HCT116 (cell line): ENCODE measurements around the gene STX1A. TPM values are rescaled to one million over a fixed set of nuclear protein-coding genes. Genes with fewer than 3 reads are reported as not detected.

Experiments
- ATAC-seq: fragments of 200-7000 bp; cut with Tn5 transposase; 2 replicates; pipeline ENCODE4 v1.9.1; 2020; ENCODE audit warnings: mild to moderate bottlenecking, moderate library complexity
- BruUV-seq: library from RNA; stranded (reverse); fragments of 400-500 nt; replicated peaks from 2 replicates; lab custom pipeline; 2021; lab: Mats Ljungman, UMichigan
- CTCF ChIA-PET: fragments of 300-600 bp; sonication (Branson Sonifier 250); formaldehyde crosslinking; loops from one replicate; lab custom pipeline; 2021; ENCODE audit warnings: antibody characterized with exemption; lab: Charles Lee
- POLR2A ChIA-PET: fragments of 300-600, 350-600 bp; sonication (Branson Sonifier 250); formaldehyde crosslinking; loops from one replicate; lab custom pipeline; 2021; ENCODE audit warnings: antibody characterized with exemption; lab: Charles Lee
- RAD21 ChIA-PET, 2 experiments: fragments of 300-600 bp; sonication (Branson Sonifier 250); formaldehyde crosslinking; loops; one replicate each; lab custom pipeline; 2023; ENCODE audit warnings: low total read pairs in 2 of 2; ENCODE audit not compliant: uncharacterized antibody in 2 of 2, unreplicated experiment in 2 of 2, low non-redundant PET in 1 of 2; lab: Charles Lee
- DNase-seq: peaks from one replicate; pipeline ENCODE4 v3.0.0-alpha.2; 2010; ENCODE audit warnings: low read depth, low spot score
- H2AFZ ChIP-seq: fragments of 200-600 bp; shearing (Covaris generic), sonication (generic); 2 replicates; pipeline ENCODE4 v1.6.1; 2017; ENCODE audit warnings: low read depth, mixed run types, mixed read lengths, antibody characterized with exemption, low read length; ENCODE audit not compliant: poor library complexity, severe bottlenecking
- H3K27ac ChIP-seq: 2 replicates; pipeline ENCODE4 v1.5.1; 2012; ENCODE audit warnings: low read depth, low read length
- H3K27me3 ChIP-seq: fragments of 200-600 bp; sonication (generic); 2 replicates; pipeline ENCODE4 v1.6.1; 2016; ENCODE audit warnings: mixed run types, low read length, mixed read lengths; ENCODE audit not compliant: insufficient read depth
- H3K36me3 ChIP-seq, 2 experiments: fragments of 200-500 bp in 1 of 2; fragments of 200-600 bp in 1 of 2; sonication (Bioruptor generic) in 1 of 2; sonication (generic) in 1 of 2; 2 replicates each; pipeline versions ENCODE4 v1.5.1 to v1.6.1; 2014 to 2016; ENCODE audit warnings: low read length in 2 of 2, inconsistent platforms in 1 of 2, mixed read lengths in 1 of 2, mixed run types in 1 of 2; ENCODE audit not compliant: insufficient read depth in 2 of 2, control insufficient read depth in 1 of 2
- H3K4me1 ChIP-seq, 2 experiments: fragments of 200-600 bp in 1 of 2; sonication (generic) in 1 of 2; 2 replicates each; pipeline versions ENCODE4 v1.5.1 to v1.6.1; 2012 to 2017; ENCODE audit warnings: low read length in 2 of 2, inconsistent platforms in 1 of 2, mild to moderate bottlenecking in 1 of 2, mixed read lengths in 1 of 2, mixed run types in 1 of 2, moderate library complexity in 1 of 2; ENCODE audit not compliant: insufficient read depth in 2 of 2, control insufficient read depth in 1 of 2
- H3K4me2 ChIP-seq: fragments of 200-600 bp; sonication (generic); 2 replicates; pipeline ENCODE4 v1.6.1; 2017; ENCODE audit warnings: mixed run types, low read length, mixed read lengths
- H3K4me3 ChIP-seq, 2 experiments: fragments of 200-600 bp in 1 of 2; sonication (generic) in 1 of 2; replicated peaks in 1 of 2; 2 replicates each; pipeline ENCODE4 v1.5.1; 2011 to 2016; ENCODE audit warnings: low read length in 2 of 2, control low read depth in 1 of 2, low read depth in 1 of 2, mild to moderate bottlenecking in 1 of 2, mixed read lengths in 1 of 2, mixed run types in 1 of 2
- H3K79me2 ChIP-seq: fragments of 200-600 bp; sonication (generic); 2 replicates; pipeline ENCODE4 v1.6.1; 2017; ENCODE audit warnings: mild to moderate bottlenecking, mixed run types, low read length, moderate library complexity, mixed read lengths; ENCODE audit not compliant: insufficient read depth
- H3K9ac ChIP-seq: fragments of 200-600 bp; sonication (generic); 2 replicates; pipeline ENCODE4 v1.6.1; 2016; ENCODE audit warnings: low read length, mixed read lengths
- H3K9me2 ChIP-seq: fragments of 200-600 bp; sonication (generic), shearing (Covaris generic); 2 replicates; pipeline ENCODE4 v1.6.1; 2017; ENCODE audit warnings: mixed run types, mild to moderate bottlenecking, moderate library complexity; ENCODE audit not compliant: insufficient read depth
- H3K9me3 ChIP-seq, 2 experiments: fragments of 200-500 bp in 1 of 2; fragments of 200-600 bp in 1 of 2; sonication (Bioruptor generic) in 1 of 2; sonication (generic) in 1 of 2; 2 replicates each; pipeline ENCODE4 v1.6.1; 2014 to 2017; ENCODE audit warnings: low read length in 2 of 2, mixed read lengths in 2 of 2, inconsistent platforms in 1 of 2, low read depth in 1 of 2, mild to moderate bottlenecking in 1 of 2, mixed run types in 1 of 2, moderate library complexity in 1 of 2; ENCODE audit not compliant: control insufficient read depth in 1 of 2, insufficient read depth in 1 of 2
- H4K20me1 ChIP-seq: fragments of 200-600 bp; sonication (generic), shearing (Covaris generic); 2 replicates; pipeline ENCODE4 v1.6.1; 2017; ENCODE audit warnings: mixed run types, mild to moderate bottlenecking, moderate library complexity; ENCODE audit not compliant: insufficient read depth
- CBX3 ChIP-seq: IDR thresholded peaks from 2 replicates; pipeline ENCODE4 v1.6.1; 2012; ENCODE audit warnings: low read depth
- CEBPB ChIP-seq: IDR thresholded peaks from 2 replicates; pipeline ENCODE4 v1.6.1; 2012; ENCODE audit warnings: low read depth
- EGR1 ChIP-seq: IDR thresholded peaks from 2 replicates; pipeline ENCODE4 v1.6.1; 2012; ENCODE audit warnings: low read depth
- EZH2 ChIP-seq: fragments of 200-600 bp; sonication (generic); IDR thresholded peaks from 2 replicates; pipeline ENCODE4 v1.6.1; 2017; ENCODE audit warnings: antibody characterized with exemption, mixed run types
- EZH2phosphoT487 ChIP-seq: fragments of 200-600 bp; IDR thresholded peaks from 2 replicates; pipeline ENCODE4 v1.6.1; 2018; ENCODE audit warnings: antibody characterized with exemption, borderline replicate concordance
- POLR2A ChIP-seq: IDR thresholded peaks from 2 replicates; pipeline ENCODE4 v1.7.0; 2011; ENCODE audit warnings: borderline replicate concordance; ENCODE audit not compliant: insufficient read depth, insufficient read length; ENCODE audit errors: extremely low read depth
- POLR2AphosphoS5 ChIP-seq: IDR thresholded peaks from 2 replicates; pipeline ENCODE4 v1.6.1; 2011; ENCODE audit warnings: mild to moderate bottlenecking, low read depth, low read length, moderate library complexity
- SP1 ChIP-seq: IDR thresholded peaks from 2 replicates; pipeline ENCODE4 v1.6.1; 2012; ENCODE audit warnings: low read depth
- TCF7L2 ChIP-seq: IDR thresholded peaks from 2 replicates; pipeline ENCODE4 v1.7.0; 2011; ENCODE audit warnings: borderline replicate concordance, inconsistent platforms; ENCODE audit not compliant: insufficient read depth, insufficient read length; ENCODE audit errors: extremely low read depth
- ZFX ChIP-seq: fragments of 450-650 bp; IDR thresholded peaks from 2 replicates; pipeline ENCODE4 v1.6.1; 2017
- ZNF274 ChIP-seq: fragments of 200-500 bp; sonication (Bioruptor generic); IDR thresholded peaks from 2 replicates; pipeline ENCODE4 v1.6.1; 2014; ENCODE audit warnings: mild to moderate bottlenecking, low read depth, low read length, inconsistent platforms
- intact Hi-C: fragments of 100-400 bp; cut with micrococcal nuclease; formaldehyde crosslinking; loops from 2 replicates; pipeline ENCODE4 v1.10.0; 2022
- total RNA-seq: library from RNA; stranded (reverse); gene quantifications from one replicate; pipeline ENCODE4 v1.2.1, GENCODE V29; 2021; ENCODE audit not compliant: unreplicated experiment
- TF ChIP-seq, protein P1 (sequence below): IDR thresholded peaks from 2 replicates; pipeline ENCODE4 v1.6.1; 2011; ENCODE audit warnings: mild to moderate bottlenecking, low read length, moderate library complexity; ENCODE audit not compliant: insufficient replicate concordance; ENCODE audit errors: extremely low read depth
- TF ChIP-seq, protein P2 (sequence below): IDR thresholded peaks from 2 replicates; pipeline ENCODE4 v1.6.1; 2012; ENCODE audit warnings: low read depth
- TF ChIP-seq, protein P3 (sequence below), 3 experiments: fragments of 200-600 bp in 1 of 3; sonication (generic) in 1 of 3; IDR thresholded peaks in 2 of 3; conservative IDR thresholded peaks in 1 of 3; 2 replicates each; pipeline ENCODE4 v1.5.1; 2012 to 2017; ENCODE audit warnings: low read depth in 2 of 3, low read length in 2 of 3, antibody characterized with exemption in 1 of 3, borderline replicate concordance in 1 of 3, control low read depth in 1 of 3, mild to moderate bottlenecking in 1 of 3, mixed read lengths in 1 of 3, mixed run types in 1 of 3, moderate library complexity in 1 of 3; ENCODE audit not compliant: insufficient read depth in 1 of 3
- TF ChIP-seq, protein P4 (sequence below): IDR thresholded peaks from 2 replicates; pipeline ENCODE4 v1.6.1; 2012

STX1A gene
- total RNA-seq, 1 experiment from 2014 or later, result 39.4 TPM

DNA sequence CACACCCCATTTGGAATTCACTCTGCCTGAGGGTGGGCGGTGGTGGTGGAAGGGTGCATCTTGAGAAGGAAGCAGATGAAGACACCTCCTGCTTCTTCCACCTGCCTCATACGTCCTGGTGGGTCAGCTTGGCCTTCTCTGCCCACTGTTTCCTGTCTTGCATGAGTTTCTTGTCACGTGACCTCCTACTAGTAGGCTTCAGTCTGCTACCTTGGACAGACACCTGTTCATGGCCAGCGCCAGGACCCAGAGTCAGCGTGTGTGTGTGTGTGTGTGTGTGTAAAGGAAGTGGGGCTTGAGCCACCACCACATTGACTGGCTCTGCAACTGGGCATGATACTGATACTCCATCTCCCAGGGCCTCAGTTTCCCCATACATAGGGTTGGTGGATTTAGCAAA lies 68.9 kb downstream of the STX1A start (continued):
- TF ChIP-seq, protein P1, sequence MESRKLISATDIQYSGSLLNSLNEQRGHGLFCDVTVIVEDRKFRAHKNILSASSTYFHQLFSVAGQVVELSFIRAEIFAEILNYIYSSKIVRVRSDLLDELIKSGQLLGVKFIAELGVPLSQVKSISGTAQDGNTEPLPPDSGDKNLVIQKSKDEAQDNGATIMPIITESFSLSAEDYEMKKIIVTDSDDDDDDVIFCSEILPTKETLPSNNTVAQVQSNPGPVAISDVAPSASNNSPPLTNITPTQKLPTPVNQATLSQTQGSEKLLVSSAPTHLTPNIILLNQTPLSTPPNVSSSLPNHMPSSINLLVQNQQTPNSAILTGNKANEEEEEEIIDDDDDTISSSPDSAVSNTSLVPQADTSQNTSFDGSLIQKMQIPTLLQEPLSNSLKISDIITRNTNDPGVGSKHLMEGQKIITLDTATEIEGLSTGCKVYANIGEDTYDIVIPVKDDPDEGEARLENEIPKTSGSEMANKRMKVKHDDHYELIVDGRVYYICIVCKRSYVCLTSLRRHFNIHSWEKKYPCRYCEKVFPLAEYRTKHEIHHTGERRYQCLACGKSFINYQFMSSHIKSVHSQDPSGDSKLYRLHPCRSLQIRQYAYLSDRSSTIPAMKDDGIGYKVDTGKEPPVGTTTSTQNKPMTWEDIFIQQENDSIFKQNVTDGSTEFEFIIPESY, result no peak
- no peak for TF ChIP-seq SP1
- no peak for TF ChIP-seq TCF7L2
- TF ChIP-seq EZH2phosphoT487, result no peak
- no peak for TF ChIP-seq EGR1

DNA sequence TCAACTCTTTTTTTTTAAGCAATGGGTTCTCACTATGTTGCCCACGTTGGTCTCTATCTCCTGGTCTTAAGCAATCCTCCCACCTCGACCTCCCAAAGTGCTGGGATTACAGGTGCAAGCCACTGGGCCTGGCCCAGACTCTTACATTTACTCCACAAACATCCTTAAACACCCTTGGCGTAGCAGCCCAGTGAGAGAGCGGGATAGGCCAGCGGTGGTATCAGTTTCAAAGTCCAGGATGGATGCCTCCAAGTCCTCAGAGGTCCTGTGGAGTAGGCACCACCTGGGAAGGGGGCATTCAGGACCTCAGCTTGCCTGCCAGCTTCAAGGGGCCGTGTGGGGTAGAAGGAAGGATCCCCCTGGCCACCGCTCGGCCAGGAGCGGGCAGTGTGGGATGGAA lies 69.9 kb downstream of the STX1A start:
- H3K9me2 ChIP-seq, result no peaks in the 10 kb centered on the region
- H2AFZ ChIP-seq, result no peak overlapping the region
- intact Hi-C loops, result no loop called here
- H3K27me3 ChIP-seq, result no peaks in the 10 kb centered on the region
- H3K9me3 ChIP-seq, result no peaks in the 10 kb centered on the region
- DNase-seq, result no peak
- ChIA-PET RAD21 (no interaction called here), POLR2A (no interaction called here), CTCF (no interaction called here)
- no peak overlapping the region for H3K4me3 ChIP-seq
- H3K4me2 ChIP-seq, result no peak overlapping the region
- H3K4me1 ChIP-seq, result peaks cover 13 to 39% of the 10 kb centered on the region in 2 experiments
- ATAC-seq, result no peak
- no peak overlapping the region for H3K27ac ChIP-seq
- TF ChIP-seq, protein P1, result no peak
- TF ChIP-seq, protein P2, sequence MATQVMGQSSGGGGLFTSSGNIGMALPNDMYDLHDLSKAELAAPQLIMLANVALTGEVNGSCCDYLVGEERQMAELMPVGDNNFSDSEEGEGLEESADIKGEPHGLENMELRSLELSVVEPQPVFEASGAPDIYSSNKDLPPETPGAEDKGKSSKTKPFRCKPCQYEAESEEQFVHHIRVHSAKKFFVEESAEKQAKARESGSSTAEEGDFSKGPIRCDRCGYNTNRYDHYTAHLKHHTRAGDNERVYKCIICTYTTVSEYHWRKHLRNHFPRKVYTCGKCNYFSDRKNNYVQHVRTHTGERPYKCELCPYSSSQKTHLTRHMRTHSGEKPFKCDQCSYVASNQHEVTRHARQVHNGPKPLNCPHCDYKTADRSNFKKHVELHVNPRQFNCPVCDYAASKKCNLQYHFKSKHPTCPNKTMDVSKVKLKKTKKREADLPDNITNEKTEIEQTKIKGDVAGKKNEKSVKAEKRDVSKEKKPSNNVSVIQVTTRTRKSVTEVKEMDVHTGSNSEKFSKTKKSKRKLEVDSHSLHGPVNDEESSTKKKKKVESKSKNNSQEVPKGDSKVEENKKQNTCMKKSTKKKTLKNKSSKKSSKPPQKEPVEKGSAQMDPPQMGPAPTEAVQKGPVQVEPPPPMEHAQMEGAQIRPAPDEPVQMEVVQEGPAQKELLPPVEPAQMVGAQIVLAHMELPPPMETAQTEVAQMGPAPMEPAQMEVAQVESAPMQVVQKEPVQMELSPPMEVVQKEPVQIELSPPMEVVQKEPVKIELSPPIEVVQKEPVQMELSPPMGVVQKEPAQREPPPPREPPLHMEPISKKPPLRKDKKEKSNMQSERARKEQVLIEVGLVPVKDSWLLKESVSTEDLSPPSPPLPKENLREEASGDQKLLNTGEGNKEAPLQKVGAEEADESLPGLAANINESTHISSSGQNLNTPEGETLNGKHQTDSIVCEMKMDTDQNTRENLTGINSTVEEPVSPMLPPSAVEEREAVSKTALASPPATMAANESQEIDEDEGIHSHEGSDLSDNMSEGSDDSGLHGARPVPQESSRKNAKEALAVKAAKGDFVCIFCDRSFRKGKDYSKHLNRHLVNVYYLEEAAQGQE, result no peak
- TF ChIP-seq ZNF274 (no peak), CEBPB (no peak), ZFX (no peak), CBX3 (no peak), EZH2 (no peak), POLR2AphosphoS5 (no peak), POLR2A (no peak)
- TF ChIP-seq, protein P3, sequence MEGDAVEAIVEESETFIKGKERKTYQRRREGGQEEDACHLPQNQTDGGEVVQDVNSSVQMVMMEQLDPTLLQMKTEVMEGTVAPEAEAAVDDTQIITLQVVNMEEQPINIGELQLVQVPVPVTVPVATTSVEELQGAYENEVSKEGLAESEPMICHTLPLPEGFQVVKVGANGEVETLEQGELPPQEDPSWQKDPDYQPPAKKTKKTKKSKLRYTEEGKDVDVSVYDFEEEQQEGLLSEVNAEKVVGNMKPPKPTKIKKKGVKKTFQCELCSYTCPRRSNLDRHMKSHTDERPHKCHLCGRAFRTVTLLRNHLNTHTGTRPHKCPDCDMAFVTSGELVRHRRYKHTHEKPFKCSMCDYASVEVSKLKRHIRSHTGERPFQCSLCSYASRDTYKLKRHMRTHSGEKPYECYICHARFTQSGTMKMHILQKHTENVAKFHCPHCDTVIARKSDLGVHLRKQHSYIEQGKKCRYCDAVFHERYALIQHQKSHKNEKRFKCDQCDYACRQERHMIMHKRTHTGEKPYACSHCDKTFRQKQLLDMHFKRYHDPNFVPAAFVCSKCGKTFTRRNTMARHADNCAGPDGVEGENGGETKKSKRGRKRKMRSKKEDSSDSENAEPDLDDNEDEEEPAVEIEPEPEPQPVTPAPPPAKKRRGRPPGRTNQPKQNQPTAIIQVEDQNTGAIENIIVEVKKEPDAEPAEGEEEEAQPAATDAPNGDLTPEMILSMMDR (IDR thresholded peaks at IDR 0.05 in 2 of 3, conservative IDR thresholded peaks at IDR 0.05 in 1 of 3; ENCODE audit: borderline replicate concordance in 1 of 3, insufficient read depth in 1 of 3, low read depth in 2 of 3, low read length in 2 of 3), result no peak
- TF ChIP-seq, protein P4, sequence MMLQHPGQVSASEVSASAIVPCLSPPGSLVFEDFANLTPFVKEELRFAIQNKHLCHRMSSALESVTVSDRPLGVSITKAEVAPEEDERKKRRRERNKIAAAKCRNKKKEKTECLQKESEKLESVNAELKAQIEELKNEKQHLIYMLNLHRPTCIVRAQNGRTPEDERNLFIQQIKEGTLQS, result no peak
- no peaks in the 10 kb centered on the region for H4K20me1 ChIP-seq
- BruUV-seq, result no TSS peak
- no peaks in the 10 kb centered on the region for H3K36me3 ChIP-seq
- no peak overlapping the region for H3K9ac ChIP-seq
- H3K79me2 ChIP-seq, result no peaks in the 10 kb centered on the region
